Measurements from ENCODE around the gene WFDC10A. TPM values are rescaled to one million over a fixed set of nuclear protein-coding genes. Genes with fewer than 3 reads are reported as not detected.

The WFDC10A gene
- total RNA-seq, 3 donors from 2014 or later: not detected

GRCh38 chr20:45617591-45617990, 11.9 kb upstream of the WFDC10A start:
- no peak for TF ChIP-seq CTCF (IDR thresholded peaks at IDR 0.05)
- intact Hi-C loops (cut with DNase I, micrococcal nuclease): no loop called here
- no peaks in the 10 kb centered on the region for H3K9me3 ChIP-seq
- H3K4me3 ChIP-seq: no peak overlapping the region
- no peak for ATAC-seq
- DNase-seq: no peak
- H3K4me1 ChIP-seq (ENCODE audit: low read depth): peaks cover 4% of the 10 kb centered on the region
- no peaks in the 10 kb centered on the region for H3K36me3 ChIP-seq (ENCODE audit: low read depth)

GRCh38 chr20:45621593-45621992, 7.9 kb upstream of the WFDC10A start:
- peak in 1 of 3 donors; percentile 74 for DNase-seq
- intact Hi-C loops (cut with DNase I, micrococcal nuclease): no loop called here
- Histone ChIP-seq H3K4me1 (ENCODE audit: low read depth) (peaks cover 4% of the 10 kb centered on the region), H3K4me3 (no peak overlapping the region), H3K9me3 (no peaks in the 10 kb centered on the region), H3K36me3 (ENCODE audit: low read depth) (no peaks in the 10 kb centered on the region)
- no peak for TF ChIP-seq CTCF (IDR thresholded peaks at IDR 0.05)
- ATAC-seq: peak; percentile 99

- no peak for DNase-seq
- H3K4me1 ChIP-seq (ENCODE audit: low read depth): peaks cover under 1% of the 10 kb centered on the region
- intact Hi-C loops (cut with DNase I, micrococcal nuclease): no loop called here
- no peak for ATAC-seq
- TF ChIP-seq CTCF (IDR thresholded peaks at IDR 0.05): no peak
- no peaks in the 10 kb centered on the region for H3K9me3 ChIP-seq
- H3K36me3 ChIP-seq (ENCODE audit: low read depth): no peaks in the 10 kb centered on the region
- no peak overlapping the region for H3K4me3 ChIP-seq
These were observed 3.0 kb upstream of the WFDC10A start for GRCh38 chr20:45626540-45626939.

- H3K4me3 ChIP-seq: no peak overlapping the region
- no peak for TF ChIP-seq CTCF (IDR thresholded peaks at IDR 0.05)
These were observed 832 bp downstream of the WFDC10A start for GRCh38 chr20:45630371-45630770.

GRCh38 chr20:45631184-45631583, 1.6 kb downstream of the WFDC10A start, which contains the start of gene WFDC9:
WFDC9 (minus strand) TSS chr20:45631284; CDS start chr20:45610181, 21,103 bp downstream.
- TF ChIP-seq CTCF (IDR thresholded peaks at IDR 0.05): no peak
- Histone ChIP-seq H3K4me1 (ENCODE audit: low read depth) (no peaks in the 10 kb centered on the region), H3K36me3 (ENCODE audit: low read depth) (no peaks in the 10 kb centered on the region), H3K9me3 (no peaks in the 10 kb centered on the region), H3K4me3 (no peak within 1 kb of the TSS)
- ATAC-seq (no peak), DNase-seq (no peak)
- intact Hi-C loops (cut with DNase I, micrococcal nuclease): no loop called here

More at GRCh38 chr20:45630371-45630770, 832 bp downstream of the WFDC10A start:
- Histone ChIP-seq H3K36me3 (ENCODE audit: low read depth) (no peaks in the 10 kb centered on the region), H3K4me1 (ENCODE audit: low read depth) (no peaks in the 10 kb centered on the region), H3K9me3 (no peaks in the 10 kb centered on the region)
- ATAC-seq (no peak), DNase-seq (no peak)
- intact Hi-C loops (cut with DNase I, micrococcal nuclease): no loop called here

- intact Hi-C loops (cut with DNase I, micrococcal nuclease): no loop called here
- no peak for ATAC-seq
- Histone ChIP-seq H3K4me3 (no peak overlapping the region), H3K4me1 (ENCODE audit: low read depth) (no peaks in the 10 kb centered on the region), H3K36me3 (ENCODE audit: low read depth) (no peaks in the 10 kb centered on the region), H3K9me3 (no peaks in the 10 kb centered on the region)
- no peak for DNase-seq
- no peak for TF ChIP-seq CTCF (IDR thresholded peaks at IDR 0.05)
These were observed 7.0 kb downstream of the WFDC10A start for GRCh38 chr20:45636513-45636912.
